IPS DF 4.7 (cell line): ENCODE data around the gene SUPV3L1.
A peak's percentile ranks its signal among the peaks of the same experiment; 100 is the strongest.

Experiments
- DNase-seq: peaks from one replicate; pipeline ENCODE4 v3.0.0-alpha.2; 2013; ENCODE audit warnings: low spot score; ENCODE audit errors: extremely low read depth

SUPV3L1 gene

DNA sequence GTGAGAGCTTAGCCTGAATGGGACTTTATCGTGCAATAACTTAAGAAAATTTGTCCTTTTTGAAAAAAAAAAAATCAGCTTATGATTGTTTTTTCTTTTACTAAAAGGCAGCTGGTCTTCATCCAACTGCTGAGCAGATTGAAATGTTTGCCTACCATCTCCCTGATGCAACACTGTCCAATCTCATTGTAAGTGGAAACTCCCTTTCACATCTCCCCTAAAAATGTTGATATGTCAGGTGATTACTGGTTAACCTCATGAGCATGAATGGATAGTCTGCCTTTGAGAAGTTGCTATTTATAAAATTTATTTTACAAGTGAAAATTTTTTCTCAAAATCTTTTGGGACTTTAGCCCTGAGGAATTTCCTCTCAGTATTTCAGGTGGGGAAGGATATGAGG, 22.3 kb downstream of the SUPV3L1 start:
- DNase-seq, result no peak

DNA sequence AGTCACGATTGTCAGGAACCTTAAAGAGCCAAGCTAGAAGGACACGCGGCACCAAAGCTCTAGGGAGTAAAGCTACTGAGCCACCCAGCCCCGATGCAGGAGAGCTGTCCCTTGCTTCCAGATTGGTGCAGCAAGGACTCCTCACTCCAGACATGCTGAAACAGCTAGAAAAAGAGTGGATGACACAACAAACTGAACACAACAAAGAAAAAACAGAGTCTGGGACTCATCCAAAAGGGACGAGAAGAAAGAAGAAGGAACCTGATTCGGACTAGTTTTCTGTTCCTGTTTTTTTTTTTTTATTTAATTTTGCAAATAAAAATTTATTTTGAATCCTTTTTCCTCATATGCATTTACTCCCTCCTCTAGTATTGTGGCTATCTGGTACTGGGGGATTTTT, 28.7 kb downstream of the SUPV3L1 start:
- DNase-seq, result no peak

DNA sequence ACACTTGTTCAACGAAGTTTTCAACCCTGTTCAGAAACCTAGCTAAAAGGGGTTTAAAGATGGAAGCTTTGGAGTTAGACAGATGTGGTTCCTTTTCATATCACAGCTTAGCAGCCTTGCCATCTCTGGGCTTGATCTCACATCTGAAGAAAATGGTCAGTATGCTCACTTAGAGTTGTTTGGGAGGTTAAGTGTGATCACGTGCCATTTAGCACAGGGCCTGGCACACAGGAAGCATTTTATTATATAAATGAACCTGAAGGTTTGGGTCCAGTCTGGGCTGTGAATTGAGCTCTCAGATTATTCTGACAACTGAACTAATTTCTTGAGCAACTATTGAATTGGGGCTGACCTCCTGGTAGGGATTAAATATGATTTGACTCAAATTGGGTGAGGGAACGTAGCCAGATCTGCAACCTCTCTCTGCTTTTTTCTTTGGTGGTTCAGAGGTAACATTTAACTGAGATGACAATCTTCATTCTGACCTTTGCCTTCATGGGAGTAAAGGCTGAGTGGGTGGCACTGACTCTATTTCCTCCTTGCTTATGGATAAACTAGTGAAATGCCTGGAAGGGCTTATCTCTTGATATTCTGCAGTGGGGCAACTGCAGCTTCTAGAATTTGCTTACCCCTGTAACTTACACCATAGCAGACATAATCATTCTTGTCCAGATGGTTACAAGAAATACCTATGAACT, 29.9 kb downstream of the SUPV3L1 start:
- no peak for DNase-seq

DNA sequence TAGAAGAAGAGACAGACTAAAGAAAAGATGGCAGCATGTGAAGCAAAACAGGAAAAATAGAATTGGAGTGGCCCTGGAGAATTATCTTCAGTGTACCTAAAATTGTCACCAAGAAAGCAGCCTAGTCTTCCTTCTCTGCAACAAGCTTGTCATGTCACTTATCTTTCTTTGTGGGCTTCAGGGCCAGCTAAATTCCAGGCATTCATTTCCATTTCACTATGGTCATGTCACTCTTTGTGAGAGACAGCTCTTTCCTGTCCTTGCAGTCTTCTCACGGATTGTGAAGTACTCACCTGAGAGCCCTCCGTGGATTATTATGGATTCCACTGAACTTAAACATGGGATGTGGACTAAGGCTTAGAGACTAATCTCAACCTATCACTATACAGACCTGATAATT, 31.1 kb downstream of the SUPV3L1 start:
- no peak for DNase-seq

DNA sequence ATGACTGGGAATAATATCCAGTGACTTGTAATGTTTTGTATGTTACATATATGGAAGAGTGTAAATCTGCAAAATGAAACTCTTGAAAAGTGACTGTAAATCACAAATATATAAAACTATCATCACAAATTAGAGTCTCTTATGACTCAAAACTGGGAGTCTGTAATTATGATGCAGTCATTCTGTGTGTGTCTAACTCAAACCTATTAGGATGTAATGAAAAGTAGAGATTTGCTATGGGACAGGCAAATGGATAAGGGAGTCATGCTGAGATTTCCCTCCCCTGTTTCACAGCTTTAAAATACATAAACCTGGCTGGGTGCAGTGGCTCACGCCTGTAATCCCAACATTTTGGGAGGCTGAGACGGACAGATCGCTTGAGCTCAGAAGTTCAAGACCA, 31.5 kb downstream of the SUPV3L1 start:
- DNase-seq, result no peak

DNA sequence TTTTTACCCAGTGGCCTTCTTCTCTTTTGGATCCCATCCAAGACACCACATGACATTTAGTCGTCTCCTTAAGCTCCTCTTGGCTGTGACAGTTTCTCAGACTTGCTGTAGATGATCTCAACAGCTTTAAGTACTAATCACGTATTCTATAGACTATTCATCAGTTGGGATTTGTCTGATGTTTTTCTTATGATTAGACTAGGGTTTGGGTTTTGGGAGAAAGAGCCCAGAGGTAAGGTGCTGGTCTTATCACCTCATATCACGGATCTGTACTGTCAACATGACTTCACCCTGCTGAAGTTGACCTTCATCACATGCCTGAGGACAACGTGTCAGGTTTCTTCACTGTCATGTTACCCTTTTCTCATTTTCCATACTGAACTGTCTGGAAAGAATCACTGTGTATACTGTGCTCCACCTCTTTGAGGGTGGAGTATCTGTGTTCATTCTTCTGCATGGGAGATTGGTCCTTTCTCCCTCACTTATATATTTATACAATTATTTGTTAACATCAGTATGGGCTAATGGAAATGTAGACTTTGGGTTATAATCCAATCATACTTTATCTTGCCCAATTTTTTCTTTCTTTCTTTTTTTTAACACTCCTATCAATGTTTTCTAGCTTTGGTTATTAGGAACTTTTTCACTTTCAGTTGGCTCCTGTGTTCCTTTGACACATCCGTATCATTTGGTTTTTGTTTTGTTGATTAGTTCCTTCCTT, 33.7 kb downstream of the SUPV3L1 start:
- no peak for DNase-seq

DNA sequence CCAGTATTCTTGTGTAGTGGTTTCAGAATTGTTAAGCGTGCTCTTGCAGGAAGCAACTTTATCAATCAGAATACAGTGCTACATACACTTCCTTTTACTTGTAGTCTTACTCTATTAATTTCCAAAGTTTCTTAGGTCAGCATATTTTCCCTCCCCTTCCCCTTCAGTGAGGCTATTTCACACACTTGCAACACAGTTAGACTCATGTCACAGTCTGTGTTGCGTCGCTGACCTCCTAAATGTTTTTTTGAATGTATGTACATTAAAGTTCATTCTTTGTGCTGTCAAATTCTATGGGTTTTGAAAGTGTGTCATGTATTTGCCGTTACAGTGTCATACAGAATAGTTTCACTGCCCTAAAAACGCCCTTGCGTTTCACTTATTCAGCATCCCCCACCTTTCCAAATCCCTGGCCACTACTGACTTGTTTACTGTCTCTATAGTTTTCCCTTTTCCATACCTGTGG, 34.7 kb downstream of the SUPV3L1 start:
- no peak for DNase-seq

DNA sequence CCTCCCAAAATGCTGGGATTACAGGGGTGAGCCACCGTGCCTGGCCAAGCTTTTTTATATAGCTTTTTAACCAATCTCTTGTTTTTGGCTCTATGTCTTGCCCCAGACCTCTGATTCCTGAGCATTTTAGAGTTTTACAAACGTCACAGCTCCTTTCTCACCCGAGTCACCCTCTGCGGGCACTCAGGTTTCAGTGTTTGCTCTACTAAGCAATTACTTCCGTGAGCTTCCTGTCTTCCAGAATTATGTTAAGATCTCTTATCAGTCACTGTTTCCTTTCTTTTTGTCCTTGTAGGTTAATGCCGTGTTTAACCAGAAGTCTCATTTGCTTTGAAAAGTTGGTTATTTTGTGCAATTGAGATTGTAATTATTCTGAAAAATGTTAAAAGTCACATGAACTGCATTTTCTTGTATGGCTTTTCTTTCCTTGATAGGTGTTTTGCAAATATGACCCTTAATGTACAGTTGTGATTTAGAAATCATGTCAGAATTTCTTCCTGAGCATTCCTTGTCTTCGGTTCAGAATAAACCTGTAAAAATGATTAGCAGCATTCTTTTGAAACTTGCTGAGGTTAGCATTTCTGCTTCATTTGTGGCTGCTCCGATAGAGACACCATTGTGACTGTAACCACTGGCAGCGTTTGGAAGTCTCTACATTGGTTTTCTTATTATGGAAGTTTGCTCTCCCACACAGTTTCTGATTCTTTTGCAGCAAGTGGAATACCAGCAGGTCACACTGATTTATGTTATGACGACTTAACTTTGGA, 35.6 kb downstream of the SUPV3L1 start:
- no peak for DNase-seq

DNA sequence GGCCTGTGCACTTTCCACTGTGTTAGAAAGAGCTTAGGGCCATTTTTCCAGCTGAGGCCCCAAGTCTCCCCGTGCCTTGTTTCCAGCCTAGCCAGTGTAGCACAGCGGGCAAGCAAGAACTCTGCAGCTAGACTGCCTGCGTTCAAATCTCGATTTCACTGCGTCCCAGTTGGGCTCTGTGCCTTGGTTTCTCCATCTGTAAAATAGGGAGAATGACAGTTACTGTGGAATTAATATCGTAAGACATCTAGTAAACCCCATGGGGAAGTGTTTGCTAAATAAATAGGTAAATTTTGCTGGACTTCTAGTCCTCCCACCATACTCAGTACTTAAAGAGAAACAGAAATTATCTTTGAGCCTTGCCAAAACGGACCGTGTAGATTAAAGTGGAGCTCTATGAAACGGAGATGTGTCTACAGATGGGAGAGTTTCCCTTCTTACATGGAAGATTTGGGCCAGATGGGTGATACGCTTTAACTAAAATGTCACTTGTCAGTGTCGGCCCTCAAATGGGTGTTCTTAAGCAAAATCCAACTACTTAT, 36.6 kb downstream of the SUPV3L1 start:
- DNase-seq, result no peak

DNA sequence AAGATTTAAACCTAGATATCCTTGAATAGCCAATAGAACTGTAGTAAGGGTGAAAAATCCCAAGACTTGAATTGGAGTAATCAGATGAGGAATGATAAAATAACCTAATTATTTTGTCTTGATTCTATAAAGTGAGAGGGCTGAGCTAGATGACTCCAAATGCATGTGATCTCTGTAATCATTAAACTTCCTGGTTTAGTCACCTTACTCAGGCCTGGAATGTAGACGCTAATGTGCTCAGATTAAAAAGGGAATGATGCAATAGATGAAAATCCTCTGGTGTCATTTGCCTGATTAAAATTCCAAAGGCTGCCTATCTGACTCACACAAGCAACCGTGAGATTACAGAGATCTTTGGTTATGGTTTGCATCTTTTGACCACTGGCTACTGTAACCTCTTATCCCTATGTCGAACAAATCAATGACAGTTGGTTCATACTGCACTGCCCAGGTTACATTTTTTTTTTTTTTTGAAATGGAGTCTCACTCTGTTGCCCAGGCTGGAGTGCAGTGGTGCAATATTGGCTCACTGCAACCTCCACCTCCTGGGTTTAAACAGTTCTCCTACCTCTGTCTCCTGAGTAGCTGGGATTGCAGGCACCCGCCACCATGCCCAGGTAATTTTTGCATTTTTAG, 37.2 kb downstream of the SUPV3L1 start:
- no peak for DNase-seq

DNA sequence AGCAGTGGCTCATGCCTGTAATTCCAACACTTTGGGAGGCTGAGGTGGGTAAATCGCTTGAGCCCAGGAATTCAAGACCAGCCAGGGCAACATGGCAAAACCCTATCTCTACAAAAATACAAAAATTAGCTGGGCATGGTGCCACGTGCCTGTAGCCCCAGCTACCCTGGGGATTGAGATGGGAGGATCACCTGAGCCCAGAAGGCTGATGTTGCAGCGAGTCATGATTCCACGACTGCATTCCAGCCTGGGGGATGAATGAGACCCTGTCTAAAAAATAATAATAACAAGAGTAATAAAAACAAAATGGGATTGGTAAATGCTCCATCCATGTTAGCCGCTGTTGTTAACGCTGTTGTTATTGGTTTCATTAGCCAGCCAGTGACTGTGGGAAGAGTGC, 38.8 kb downstream of the SUPV3L1 start:
- no peak for DNase-seq

DNA sequence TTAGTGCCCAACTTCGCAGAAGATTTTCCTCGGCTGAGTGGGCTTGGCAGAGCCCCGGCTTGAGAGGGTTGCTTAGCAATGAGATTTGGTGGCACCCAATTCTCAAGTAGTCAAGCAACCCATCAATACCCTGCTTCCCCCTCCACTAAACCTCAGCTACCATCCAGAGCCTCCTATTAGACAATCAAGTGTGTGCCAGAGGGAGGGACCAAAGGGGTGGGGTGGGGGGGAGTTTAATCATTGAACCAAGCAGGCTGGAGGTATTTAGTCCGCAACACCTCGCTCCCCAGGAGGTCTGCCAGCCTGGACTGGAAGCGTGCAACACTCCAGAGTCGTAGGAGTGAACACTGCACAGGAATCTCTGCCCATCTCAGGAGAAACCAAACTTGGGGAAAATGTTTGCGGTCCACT, 40.0 kb downstream of the SUPV3L1 start, which contains the start of gene HKDC1:
HKDC1 (plus strand) TSS at position 292 of the 411 bp plus-strand sequence; CDS start at position 396, 104 bp downstream.
- no peak for DNase-seq

DNA sequence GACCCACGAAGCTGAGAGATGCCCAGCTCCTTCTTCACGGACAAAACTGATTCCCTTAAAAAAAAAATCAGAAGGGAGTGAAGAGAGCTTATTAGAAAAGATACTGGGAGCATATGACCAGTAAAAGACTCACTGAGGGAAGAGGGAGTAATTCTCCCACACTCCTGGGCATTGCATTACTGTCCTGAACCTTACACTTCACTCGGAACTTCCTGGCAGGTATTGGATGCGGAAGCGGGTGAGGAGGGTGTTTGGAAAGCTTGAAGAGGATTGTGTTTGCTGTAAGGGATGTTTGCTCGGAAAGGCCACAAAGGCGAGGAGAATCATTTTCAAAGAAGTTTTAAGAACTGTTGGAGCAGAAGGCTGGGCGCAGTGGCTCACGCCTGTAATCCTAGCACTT, 40.5 kb downstream of the SUPV3L1 start:
- no peak for DNase-seq

DNA sequence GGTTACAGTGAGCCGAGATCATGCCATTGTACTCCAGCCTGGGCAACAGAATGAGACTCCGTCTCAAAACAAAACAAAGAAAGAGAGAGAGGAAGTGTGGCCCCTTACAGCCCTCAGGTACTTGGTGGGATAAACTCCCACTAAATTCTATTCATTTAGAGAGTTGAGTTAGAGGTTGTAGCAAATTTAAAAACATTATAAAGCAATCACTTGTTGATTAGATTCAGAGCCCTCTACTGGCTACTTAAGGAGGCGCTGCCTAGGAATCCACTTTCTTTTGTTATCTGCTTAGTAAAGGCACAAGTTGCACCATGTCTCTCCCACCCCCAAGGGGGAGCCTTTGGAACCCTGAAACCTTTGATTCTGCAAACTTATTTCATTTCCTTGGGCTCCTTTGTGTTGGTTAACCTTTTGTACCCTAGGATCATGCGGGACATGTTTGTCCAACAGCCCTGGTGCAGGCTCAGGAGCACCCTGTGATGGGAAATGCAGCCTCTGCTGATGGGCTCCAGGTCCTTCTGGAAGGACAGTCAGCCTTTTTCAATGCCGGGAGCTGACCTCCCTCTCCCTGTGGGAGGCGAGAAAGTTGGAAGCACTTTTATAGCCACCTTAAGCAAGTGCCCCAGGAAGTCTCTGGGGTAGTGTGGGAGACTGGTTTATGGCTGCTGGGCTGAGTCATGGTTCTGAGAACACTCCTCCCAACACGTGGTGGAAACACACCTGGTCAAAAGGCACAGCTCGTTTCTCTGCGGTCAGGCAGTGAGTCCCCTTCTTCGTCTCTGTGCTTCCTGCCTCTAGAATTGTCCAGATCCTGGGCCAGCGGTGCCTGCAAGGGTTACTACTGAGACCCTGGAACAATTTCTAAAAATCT, 42.4 kb downstream of the SUPV3L1 start:
- DNase-seq, result peak; percentile 56

DNA sequence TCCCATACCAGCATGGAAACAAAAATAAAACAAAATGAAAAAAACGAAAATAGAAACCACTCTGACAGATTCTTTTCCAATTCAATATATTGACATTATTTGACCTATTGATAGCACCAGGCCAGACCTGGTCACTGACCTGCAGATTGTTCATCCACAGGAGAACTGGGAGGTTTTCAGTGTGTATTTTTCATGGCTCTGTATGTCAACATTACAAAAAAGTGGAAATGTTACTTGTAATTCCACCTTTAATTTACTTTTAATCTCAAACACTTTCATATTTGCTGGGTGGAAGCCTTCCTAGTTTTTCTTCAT, 43.0 kb downstream of the SUPV3L1 start:
- DNase-seq, result no peak

DNA sequence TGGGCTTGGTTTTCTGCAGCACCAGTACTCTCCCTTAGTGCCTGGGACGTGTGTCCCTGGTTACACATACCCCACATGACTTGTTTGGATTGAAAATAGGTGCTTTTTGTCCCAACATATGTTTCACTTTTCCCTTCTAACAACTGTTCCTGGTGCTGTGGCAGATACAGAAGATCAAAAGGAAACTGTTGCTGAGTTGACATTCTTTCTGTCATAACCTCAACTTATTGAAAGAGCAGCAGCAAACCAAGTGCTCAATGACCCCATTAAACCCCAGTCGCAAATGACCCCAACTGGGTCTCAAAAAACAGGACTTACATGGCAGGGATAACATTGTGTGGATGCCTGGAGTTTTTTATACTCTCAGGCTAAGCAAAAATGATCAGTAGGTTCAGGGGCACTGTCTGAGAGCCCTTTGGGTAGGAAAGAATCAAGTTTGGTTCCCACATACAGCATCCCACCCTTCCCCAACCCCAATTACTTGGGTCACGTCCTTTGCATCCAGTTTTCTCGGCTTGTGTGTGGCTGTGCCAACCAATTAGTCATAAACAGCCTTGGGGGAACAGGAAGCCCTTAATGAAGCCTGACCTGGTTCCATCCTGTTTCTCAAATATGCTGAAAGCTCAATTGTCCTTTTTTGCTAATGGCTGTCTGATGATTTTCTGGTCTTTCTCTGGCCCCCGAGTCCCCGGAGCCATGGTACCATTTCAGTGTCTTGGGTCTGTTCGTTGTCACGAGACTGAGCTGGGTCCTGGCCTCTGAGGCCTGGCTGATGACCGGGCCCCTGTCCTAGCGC, 45.0 kb downstream of the SUPV3L1 start:
- no peak for DNase-seq

DNA sequence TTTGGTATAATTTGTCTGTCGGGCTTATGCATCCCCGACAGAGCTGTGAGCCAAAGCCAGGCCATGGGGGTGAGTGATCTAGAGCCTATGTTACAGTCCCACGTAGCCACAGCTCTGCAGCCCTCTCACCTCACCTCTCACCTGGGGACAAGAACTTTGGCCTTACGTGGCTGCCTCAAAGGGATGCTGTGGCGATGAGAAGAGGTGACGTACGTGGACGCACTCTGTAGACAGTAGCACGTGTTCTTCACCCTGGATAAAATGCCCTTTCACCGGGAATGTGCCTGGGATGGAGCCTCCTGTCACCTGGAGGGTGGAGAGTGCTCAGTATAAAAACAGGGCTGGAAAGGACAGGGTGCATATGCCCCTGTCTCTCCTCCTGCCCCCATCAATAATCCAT, 45.6 kb downstream of the SUPV3L1 start:
- DNase-seq, result no peak

DNA sequence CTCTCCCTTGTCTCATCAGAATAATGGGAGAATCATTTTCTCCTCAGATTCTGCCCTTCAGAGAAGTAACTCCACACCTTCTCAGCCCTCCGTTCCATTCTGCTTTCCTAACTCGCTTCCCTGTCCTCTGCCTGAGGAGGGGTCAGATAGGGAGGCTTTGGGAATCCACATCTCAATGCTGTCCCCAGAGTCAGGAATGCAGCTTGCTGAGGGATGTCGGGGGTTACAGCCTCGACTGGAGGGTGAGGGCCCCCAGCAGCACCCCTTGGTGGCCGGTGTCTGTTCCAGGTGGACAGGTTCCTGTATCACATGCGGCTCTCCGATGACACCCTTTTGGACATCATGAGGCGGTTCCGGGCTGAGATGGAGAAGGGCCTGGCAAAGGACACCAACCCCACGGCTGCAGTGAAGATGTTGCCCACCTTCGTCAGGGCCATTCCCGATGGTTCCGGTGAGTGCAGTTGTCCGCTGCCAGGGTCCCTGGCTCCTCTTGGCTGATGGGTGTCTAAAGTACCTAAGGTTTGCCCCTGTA, 47.0 kb downstream of the SUPV3L1 start:
- DNase-seq, result no peak

DNA sequence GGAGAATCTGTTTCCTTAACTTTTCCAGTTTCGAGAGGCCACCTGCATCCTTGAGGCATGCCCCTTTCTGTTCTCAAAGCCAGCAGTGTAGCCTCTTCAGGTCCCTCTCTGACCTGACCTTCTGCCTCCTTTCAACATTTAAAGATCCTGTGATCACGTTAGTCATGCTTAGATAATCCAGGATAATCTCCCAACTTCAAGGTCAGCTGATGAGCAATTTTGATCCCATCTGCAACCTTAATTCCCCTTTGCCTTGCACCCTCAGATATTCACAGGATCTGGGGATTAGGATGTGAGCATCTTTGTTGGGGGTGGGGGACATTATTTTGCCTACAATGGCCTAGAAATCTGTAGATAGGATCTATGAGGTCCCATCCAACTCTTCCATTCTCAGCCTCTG, 48.1 kb downstream of the SUPV3L1 start:
- DNase-seq, result no peak

DNA sequence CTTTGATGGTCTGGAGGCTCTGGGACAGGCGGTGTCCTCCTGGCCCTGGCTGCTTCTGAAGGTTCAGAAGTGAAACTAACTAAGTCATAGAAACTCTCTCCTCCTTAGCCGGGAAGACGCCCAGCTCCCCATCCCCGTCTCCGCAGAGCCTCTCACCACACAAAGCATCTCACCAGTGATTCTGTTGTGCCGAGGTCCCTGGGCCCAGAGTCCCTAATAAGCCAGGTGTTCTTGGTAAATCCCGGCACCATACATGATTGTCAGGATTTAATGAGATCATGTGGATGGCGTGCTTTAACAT, 49.5 kb downstream of the SUPV3L1 start:
- DNase-seq, result no peak
